OCI-LY7 (cell line): Measurements from ENCODE around the gene BIRC5. TPM values are rescaled to one million over a fixed set of nuclear protein-coding genes. Genes with fewer than 3 reads are reported as not detected.

Experiments used
- small RNA-seq: library from RNA; depleted of rRNA; stranded (forward); fragments of <200 nt; gene quantifications from one replicate; pipeline ENCODE3, GENCODE V24; 2014
- total RNA-seq, 2 experiments: library from RNA; depleted of rRNA in 1 of 2; stranded (reverse); fragments of >200 nt in 1 of 2; shearing (Covaris generic) in 1 of 2; gene quantifications; 2 replicates each; pipeline ENCODE4 v1.2.3, GENCODE V29; 2014 to 2022

BIRC5 gene
- total RNA-seq, 2 experiments from 2014 or later = 184 to 266 TPM

Small RNA genes within 50 kb of the gene (small RNA-seq; reads per million reads assigned to genes)
- gene AC087645.1 = 0.16 reads per million

Other genes starting within 250 kb of the BIRC5 start
- 94.0 and 124 TPM in 2 replicates for gene TMC6, start 85.5 kb upstream of the BIRC5 start, total RNA-seq (2014; rRNA removed; shearing (Covaris generic))
- gene TMC6, start 85.5 kb upstream of the BIRC5 start, total RNA-seq (2022) = 234 and 258 TPM in 2 replicates
- gene TMC8, start 83.5 kb upstream of the BIRC5 start, total RNA-seq (2014; rRNA removed; shearing (Covaris generic)) = 54.6 and 83.8 TPM in 2 replicates
- 219 and 236 TPM in 2 replicates for gene TMC8, start 83.5 kb upstream of the BIRC5 start, total RNA-seq (2022)
- gene C17orf99, start 67.9 kb upstream of the BIRC5 start, total RNA-seq (2014; rRNA removed; shearing (Covaris generic)) = not detected in 2 replicates
- 1.1 TPM in 2 replicates for gene C17orf99, start 67.9 kb upstream of the BIRC5 start, total RNA-seq (2022)
- 21.3 and 35.4 TPM in 2 replicates for gene SYNGR2, start 45.7 kb upstream of the BIRC5 start, total RNA-seq (2014; rRNA removed; shearing (Covaris generic))
- gene SYNGR2, start 45.7 kb upstream of the BIRC5 start, total RNA-seq (2022) = 44.9 and 45.5 TPM in 2 replicates
- 108 and 118 TPM in 2 replicates for gene TK1, start 27.2 kb upstream of the BIRC5 start, total RNA-seq (2014; rRNA removed; shearing (Covaris generic))
- gene TK1, start 27.2 kb upstream of the BIRC5 start, total RNA-seq (2022) = 149 TPM in 2 replicates
- 87.8 and 89.1 TPM in 2 replicates for gene AFMID, start 26.9 kb upstream of the BIRC5 start, total RNA-seq (2014; rRNA removed; shearing (Covaris generic))
- 90.2 and 101 TPM in 2 replicates for gene AFMID, start 26.9 kb upstream of the BIRC5 start, total RNA-seq (2022)
- 0.32 TPM in 1 of 2 replicates, not detected in the other for gene TMEM235, start 17.4 kb downstream of the BIRC5 start, total RNA-seq (2014; rRNA removed; shearing (Covaris generic))
- not detected in 2 replicates for gene TMEM235, start 17.4 kb downstream of the BIRC5 start, total RNA-seq (2022)
- gene SOCS3, start 145.8 kb downstream of the BIRC5 start, total RNA-seq (2014; rRNA removed; shearing (Covaris generic)) = not detected in 2 replicates
- gene SOCS3, start 145.8 kb downstream of the BIRC5 start, total RNA-seq (2022) = not detected in 2 replicates
- 59.6 and 67.3 TPM in 2 replicates for gene PGS1, start 164.4 kb downstream of the BIRC5 start, total RNA-seq (2014; rRNA removed; shearing (Covaris generic))
- 61.3 and 68.2 TPM in 2 replicates for gene PGS1, start 164.4 kb downstream of the BIRC5 start, total RNA-seq (2022)